Muscle layer of colon (tissue), 2 donors: ENCODE results near the gene SFMBT2.

Source experiments
- H3K27ac ChIP-seq: one replicate; pipeline ENCODE4 v1.7.0; 2013; ENCODE audit warnings: low read depth, mild to moderate bottlenecking, low read length, moderate library complexity
- H3K27me3 ChIP-seq, 2 donors: one replicate each; pipeline ENCODE4 v1.7.0; 2013; ENCODE audit warnings: low read length in 2 of 2, mild to moderate bottlenecking in 2 of 2; ENCODE audit not compliant: insufficient read depth in 2 of 2, control insufficient read depth in 1 of 2
- H3K36me3 ChIP-seq: one replicate; pipeline ENCODE4 v1.7.0; 2013; ENCODE audit warnings: mild to moderate bottlenecking, low read length; ENCODE audit not compliant: insufficient read depth
- H3K4me1 ChIP-seq: one replicate; pipeline ENCODE4 v1.7.0; 2013; ENCODE audit warnings: mild to moderate bottlenecking, low read length; ENCODE audit not compliant: insufficient read depth
- H3K4me3 ChIP-seq, 2 donors: one replicate each; pipeline ENCODE4 v1.7.0; 2013; ENCODE audit warnings: low read length in 2 of 2, low read depth in 1 of 2, mild to moderate bottlenecking in 1 of 2, moderate library complexity in 1 of 2
- H3K9ac ChIP-seq: one replicate; pipeline ENCODE4 v1.7.0; 2013; ENCODE audit warnings: low read length
- H3K9me3 ChIP-seq: one replicate; pipeline ENCODE4 v1.7.0; 2013; ENCODE audit warnings: mild to moderate bottlenecking, low read length
- donor health status: abdominal sarcoma.
- donor health status: Adenocarcinoma of cecum.

SFMBT2 gene

GRCh38 chr10:7146189-7146588 is 264.6 kb downstream of the SFMBT2 start:
- no peak overlapping the region for H3K9ac ChIP-seq
- H3K36me3 ChIP-seq, result no peaks in the 10 kb centered on the region
- no peaks in the 10 kb centered on the region for H3K27me3 ChIP-seq
- no peaks in the 10 kb centered on the region for H3K9me3 ChIP-seq
- no peaks in the 10 kb centered on the region for H3K4me1 ChIP-seq
- no peak overlapping the region for H3K4me3 ChIP-seq
- no peak overlapping the region for H3K27ac ChIP-seq

- Histone ChIP-seq H3K4me1 (no peaks in the 10 kb centered on the region), H3K9ac (no peak overlapping the region)
Observed at GRCh38 chr10:7136016-7136415, 274.8 kb downstream of the SFMBT2 start.

GRCh38 chr10:7135188-7135587 is 275.6 kb downstream of the SFMBT2 start:
- no peak overlapping the region for H3K9ac ChIP-seq
- H3K27ac ChIP-seq, result no peak overlapping the region
- H3K4me1 ChIP-seq, result no peaks in the 10 kb centered on the region
- no peaks in the 10 kb centered on the region for H3K27me3 ChIP-seq
- no peaks in the 10 kb centered on the region for H3K36me3 ChIP-seq
- H3K4me3 ChIP-seq, result no peak overlapping the region
- no peaks in the 10 kb centered on the region for H3K9me3 ChIP-seq

More at GRCh38 chr10:7136016-7136415, 274.8 kb downstream of the SFMBT2 start:
- H3K9me3 ChIP-seq, result no peaks in the 10 kb centered on the region
- H3K27me3 ChIP-seq, result no peaks in the 10 kb centered on the region
- H3K27ac ChIP-seq, result no peak overlapping the region
- H3K36me3 ChIP-seq, result no peaks in the 10 kb centered on the region
- no peak overlapping the region for H3K4me3 ChIP-seq

- Histone ChIP-seq H3K4me1 (no peaks in the 10 kb centered on the region), H3K36me3 (no peaks in the 10 kb centered on the region), H3K9ac (no peak overlapping the region), H3K4me3 (no peak overlapping the region), H3K27me3 (no peaks in the 10 kb centered on the region), H3K9me3 (no peaks in the 10 kb centered on the region), H3K27ac (no peak overlapping the region)
Observed at GRCh38 chr10:7134448-7134847, 276.4 kb downstream of the SFMBT2 start.

- Histone ChIP-seq H3K9me3 (no peaks in the 10 kb centered on the region), H3K27me3 (no peaks in the 10 kb centered on the region), H3K27ac (no peak overlapping the region), H3K4me3 (no peak overlapping the region), H3K36me3 (no peaks in the 10 kb centered on the region), H3K4me1 (no peaks in the 10 kb centered on the region), H3K9ac (no peak overlapping the region)
Observed at GRCh38 chr10:7133958-7134357, 276.9 kb downstream of the SFMBT2 start.

GRCh38 chr10:7133278-7133677 is 277.6 kb downstream of the SFMBT2 start:
- Histone ChIP-seq H3K9ac (no peak overlapping the region), H3K36me3 (no peaks in the 10 kb centered on the region), H3K4me3 (no peak overlapping the region), H3K4me1 (no peaks in the 10 kb centered on the region), H3K27ac (no peak overlapping the region), H3K9me3 (no peaks in the 10 kb centered on the region), H3K27me3 (no peaks in the 10 kb centered on the region)

GRCh38 chr10:7130191-7130911 is 280.5 kb downstream of the SFMBT2 start:
- H3K4me3 ChIP-seq, result no peak overlapping the region
- no peaks in the 10 kb centered on the region for H3K9me3 ChIP-seq
- no peaks in the 10 kb centered on the region for H3K27me3 ChIP-seq
- no peaks in the 10 kb centered on the region for H3K36me3 ChIP-seq
- H3K4me1 ChIP-seq, result no peaks in the 10 kb centered on the region
- H3K27ac ChIP-seq, result no peak overlapping the region
- H3K9ac ChIP-seq, result no peak overlapping the region

- Histone ChIP-seq H3K9me3 (no peaks in the 10 kb centered on the region), H3K27me3 (no peaks in the 10 kb centered on the region), H3K4me3 (no peak overlapping the region), H3K36me3 (no peaks in the 10 kb centered on the region), H3K27ac (no peak overlapping the region), H3K4me1 (no peaks in the 10 kb centered on the region), H3K9ac (no peak overlapping the region)
Observed at GRCh38 chr10:7123774-7124173, 287.1 kb downstream of the SFMBT2 start.

- no peaks in the 10 kb centered on the region for H3K9me3 ChIP-seq
- H3K27me3 ChIP-seq, result no peaks in the 10 kb centered on the region
- no peak overlapping the region for H3K27ac ChIP-seq
- no peak overlapping the region for H3K9ac ChIP-seq
- no peaks in the 10 kb centered on the region for H3K36me3 ChIP-seq
- H3K4me1 ChIP-seq, result no peaks in the 10 kb centered on the region
- no peak overlapping the region for H3K4me3 ChIP-seq
Observed at GRCh38 chr10:7122561-7122960, 288.3 kb downstream of the SFMBT2 start.

- no peaks in the 10 kb centered on the region for H3K4me1 ChIP-seq
- H3K4me3 ChIP-seq, result no peak overlapping the region
- H3K9ac ChIP-seq, result no peak overlapping the region
- H3K9me3 ChIP-seq, result no peaks in the 10 kb centered on the region
- H3K36me3 ChIP-seq, result no peaks in the 10 kb centered on the region
- no peaks in the 10 kb centered on the region for H3K27me3 ChIP-seq
- no peak overlapping the region for H3K27ac ChIP-seq
Observed at GRCh38 chr10:7121154-7121797, 289.6 kb downstream of the SFMBT2 start.

GRCh38 chr10:7119325-7120015 is 291.4 kb downstream of the SFMBT2 start:
- no peak overlapping the region for H3K4me3 ChIP-seq
- no peaks in the 10 kb centered on the region for H3K4me1 ChIP-seq
- H3K9ac ChIP-seq, result no peak overlapping the region
- H3K27me3 ChIP-seq, result no peaks in the 10 kb centered on the region
- H3K36me3 ChIP-seq, result no peaks in the 10 kb centered on the region
- no peak overlapping the region for H3K27ac ChIP-seq
- no peaks in the 10 kb centered on the region for H3K9me3 ChIP-seq
